Mesenchymal stem cell (in vitro differentiated cells and primary cell): ENCODE results near the gene SNTN.

Experiments
- DNase-seq: peaks from one replicate; pipeline ENCODE4 v3.0.0-alpha.2; 2013
- H2AFZ ChIP-seq: one replicate; pipeline ENCODE4 v1.6.1; 2013; ENCODE audit warnings: low read depth, mild to moderate bottlenecking, control low read depth, inconsistent platforms, low read length, moderate library complexity
- H2AK5ac ChIP-seq: 2 replicates; pipeline ENCODE4 v1.6.1; 2013; ENCODE audit warnings: low read length, moderate library complexity, mild to moderate bottlenecking, inconsistent platforms; ENCODE audit not compliant: severe bottlenecking
- H2BK120ac ChIP-seq: one replicate; pipeline ENCODE4 v1.6.1; 2013; ENCODE audit warnings: low read depth, mild to moderate bottlenecking, inconsistent platforms, low read length, moderate library complexity
- H2BK12ac ChIP-seq, 2 experiments: one replicate each; pipeline ENCODE4 v1.6.1; 2013; ENCODE audit warnings: inconsistent platforms in 2 of 2, low read length in 2 of 2, mild to moderate bottlenecking in 2 of 2, moderate library complexity in 2 of 2, control low read depth in 1 of 2
- H2BK15ac ChIP-seq: one replicate; pipeline ENCODE4 v1.6.1; 2013; ENCODE audit warnings: mild to moderate bottlenecking, low read depth, inconsistent platforms; ENCODE audit not compliant: poor library complexity, severe bottlenecking
- H2BK5ac ChIP-seq: 2 replicates; pipeline ENCODE4 v1.6.1; 2013; ENCODE audit warnings: low read depth, mild to moderate bottlenecking, low read length, control low read depth, inconsistent platforms; ENCODE audit not compliant: poor library complexity, severe bottlenecking
- H3K14ac ChIP-seq, 2 experiments: one replicate each; pipeline ENCODE4 v1.6.1; 2013; ENCODE audit warnings: inconsistent platforms in 2 of 2, low read length in 2 of 2, control low read depth in 1 of 2, mild to moderate bottlenecking in 1 of 2, moderate library complexity in 1 of 2
- H3K18ac ChIP-seq, 2 experiments: one replicate each; pipeline ENCODE4 v1.6.1; 2013; ENCODE audit warnings: inconsistent platforms in 2 of 2, low read length in 2 of 2, control low read depth in 1 of 2, low read depth in 1 of 2, mild to moderate bottlenecking in 1 of 2
- H3K23ac ChIP-seq, 2 experiments: one replicate each; pipeline ENCODE4 v1.6.1; 2013; ENCODE audit warnings: inconsistent platforms in 2 of 2, low read length in 2 of 2, mild to moderate bottlenecking in 2 of 2, moderate library complexity in 2 of 2, control low read depth in 1 of 2
- H3K27ac ChIP-seq: 2 replicates; pipeline ENCODE4 v1.5.1; 2013; ENCODE audit warnings: mild to moderate bottlenecking, moderate library complexity, low read length, control low read depth, inconsistent platforms; ENCODE audit not compliant: poor library complexity, severe bottlenecking
- H3K27me3 ChIP-seq, 2 experiments: 2 replicates each; pipeline versions ENCODE4 v1.6.1 to v1.7.0; 2013; ENCODE audit warnings: low read length in 2 of 2, mild to moderate bottlenecking in 2 of 2, moderate library complexity in 2 of 2, control low read depth in 1 of 2, inconsistent platforms in 1 of 2; ENCODE audit not compliant: control insufficient read depth in 1 of 2, insufficient read depth in 1 of 2
- H3K36me3 ChIP-seq, 2 experiments: 2 replicates each; pipeline versions ENCODE4 v1.6.1 to v1.7.0; 2013; ENCODE audit warnings: low read length in 2 of 2, control low read depth in 1 of 2, inconsistent platforms in 1 of 2, low read depth in 1 of 2, mild to moderate bottlenecking in 1 of 2; ENCODE audit not compliant: insufficient read depth in 2 of 2, control insufficient read depth in 1 of 2
- H3K4ac ChIP-seq, 2 experiments: one replicate each; pipeline ENCODE4 v1.6.1; 2013; ENCODE audit warnings: inconsistent platforms in 2 of 2, low read length in 2 of 2, mild to moderate bottlenecking in 2 of 2, moderate library complexity in 2 of 2, control low read depth in 1 of 2, low read depth in 1 of 2
- H3K4me1 ChIP-seq: 2 replicates; pipeline ENCODE4 v1.6.1; 2013; ENCODE audit warnings: low read depth, low read length, control low read depth; ENCODE audit not compliant: control insufficient read depth, insufficient read depth
- H3K4me2 ChIP-seq: 2 replicates; pipeline ENCODE4 v1.6.1; 2013; ENCODE audit warnings: low read length, mild to moderate bottlenecking, inconsistent platforms; ENCODE audit not compliant: poor library complexity, severe bottlenecking
- H3K4me3 ChIP-seq, 2 experiments: 2 replicates each; pipeline versions ENCODE4 v1.5.1 to v1.7.0; 2013; ENCODE audit warnings: low read length in 2 of 2, mild to moderate bottlenecking in 2 of 2, control low read depth in 1 of 2, low read depth in 1 of 2; ENCODE audit not compliant: insufficient read depth in 1 of 2
- H3K79me1 ChIP-seq: replicated peaks from 2 replicates; pipeline ENCODE4 v1.6.1; 2013; ENCODE audit warnings: mild to moderate bottlenecking, control low read depth, low read length, inconsistent platforms; ENCODE audit not compliant: poor library complexity, severe bottlenecking
- H3K9ac ChIP-seq: 2 replicates; pipeline ENCODE4 v1.7.0; 2013; ENCODE audit warnings: mild to moderate bottlenecking, low read length, moderate library complexity
- H3K9me3 ChIP-seq: 2 replicates; pipeline ENCODE4 v1.7.0; 2013; ENCODE audit warnings: mild to moderate bottlenecking, low read length; ENCODE audit not compliant: control insufficient read depth
- H4K8ac ChIP-seq: one replicate; pipeline ENCODE4 v1.6.1; 2013; ENCODE audit warnings: inconsistent platforms, mild to moderate bottlenecking, low read length, moderate library complexity
- H4K91ac ChIP-seq: one replicate; pipeline ENCODE4 v1.6.1; 2013; ENCODE audit warnings: mild to moderate bottlenecking, low read length, inconsistent platforms
- WGBS: methylation state at CpG from one replicate; pipeline ENCODE4 v1.1.7; 2013; ENCODE audit warnings: mixed read lengths; 5-methylcytosine and 5-hydroxymethylcytosine counted together

The SNTN gene

DNA sequence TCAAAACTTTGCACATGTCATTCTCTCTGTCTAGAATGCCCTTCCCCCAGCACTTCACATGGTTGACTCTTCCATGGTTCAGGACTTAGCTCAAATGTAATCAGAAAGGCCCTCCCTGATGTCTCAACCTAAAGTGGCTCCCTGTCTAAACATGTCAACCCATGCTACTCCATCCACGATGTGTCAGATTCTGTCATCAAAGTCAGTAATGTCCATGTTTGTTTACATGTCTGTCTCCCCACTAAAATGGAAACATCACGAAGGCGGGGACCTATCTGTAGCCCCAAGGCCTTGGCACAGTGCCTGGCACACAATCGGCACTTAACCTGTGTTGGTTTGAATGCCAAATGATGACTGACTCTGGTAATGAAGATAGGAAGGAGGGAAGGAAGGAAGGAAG is 20.8 kb upstream of the SNTN start:
- no peak for DNase-seq
- Histone ChIP-seq H2BK12ac (no peak overlapping the region), H2BK15ac (no peak overlapping the region), H3K4me1 (no peaks in the 10 kb centered on the region), H3K27me3 (peaks cover 0 to 4% of the 10 kb centered on the region in 2 experiments), H2AFZ (no peak overlapping the region), H3K9me3 (no peaks in the 10 kb centered on the region), H3K4ac (no peak overlapping the region), H3K23ac (no peak overlapping the region), H4K91ac (no peak overlapping the region), H3K79me1 (no peaks in the 10 kb centered on the region), H4K8ac (no peak overlapping the region), H3K36me3 (no peaks in the 10 kb centered on the region), H3K14ac (no peak overlapping the region), H3K18ac (no peak overlapping the region), H3K9ac (no peak overlapping the region), H3K4me3 (no peak overlapping the region), H2AK5ac (no peak overlapping the region), H2BK120ac (no peak overlapping the region), H3K27ac (no peak overlapping the region), H2BK5ac (no peak overlapping the region), H3K4me2 (no peak overlapping the region)
- WGBS: 85% methylated on average over 4 of the region's 4 CpGs

DNA sequence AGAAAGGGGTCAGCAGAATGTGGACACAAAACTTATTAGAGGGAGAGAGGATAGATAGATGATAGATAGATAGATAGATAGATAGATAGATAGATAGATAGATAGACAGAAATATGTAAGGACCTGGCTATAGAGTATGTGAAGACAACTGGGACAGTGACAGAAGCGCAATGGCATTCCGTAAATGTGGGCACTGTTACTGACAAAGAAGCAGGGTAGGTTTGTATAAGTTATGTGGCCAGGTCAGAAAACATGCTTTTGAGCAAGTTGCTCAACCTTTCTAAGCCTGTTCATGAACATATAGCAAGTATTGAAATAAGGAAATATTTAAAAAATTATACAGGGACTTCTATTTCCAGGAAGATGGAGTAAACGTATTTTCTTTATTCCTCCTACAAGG is 17.3 kb upstream of the SNTN start:
- no peak overlapping the region for H3K9ac ChIP-seq
- no peak overlapping the region for H3K4me3 ChIP-seq
- DNase-seq: no peak
- no peak overlapping the region for H2BK120ac ChIP-seq
- H3K14ac ChIP-seq: no peak overlapping the region
- no peaks in the 10 kb centered on the region for H3K4me1 ChIP-seq
- H3K79me1 ChIP-seq: no peaks in the 10 kb centered on the region
- H2BK12ac ChIP-seq: no peak overlapping the region
- no peak overlapping the region for H2BK5ac ChIP-seq
- no peak overlapping the region for H3K27ac ChIP-seq
- no peak overlapping the region for H3K23ac ChIP-seq
- no peaks in the 10 kb centered on the region for H3K36me3 ChIP-seq
- H3K4ac ChIP-seq: no peak overlapping the region
- no peak overlapping the region for H2AFZ ChIP-seq
- no peak overlapping the region for H3K4me2 ChIP-seq
- H2BK15ac ChIP-seq: no peak overlapping the region
- H3K27me3 ChIP-seq: peaks cover 0 to 4% of the 10 kb centered on the region in 2 experiments
- H3K18ac ChIP-seq: no peak overlapping the region
- H3K9me3 ChIP-seq: no peaks in the 10 kb centered on the region
- WGBS: 90% methylated on average over 2 of the region's 3 CpGs
- H4K8ac ChIP-seq: no peak overlapping the region
- no peak overlapping the region for H2AK5ac ChIP-seq
- no peak overlapping the region for H4K91ac ChIP-seq

DNA sequence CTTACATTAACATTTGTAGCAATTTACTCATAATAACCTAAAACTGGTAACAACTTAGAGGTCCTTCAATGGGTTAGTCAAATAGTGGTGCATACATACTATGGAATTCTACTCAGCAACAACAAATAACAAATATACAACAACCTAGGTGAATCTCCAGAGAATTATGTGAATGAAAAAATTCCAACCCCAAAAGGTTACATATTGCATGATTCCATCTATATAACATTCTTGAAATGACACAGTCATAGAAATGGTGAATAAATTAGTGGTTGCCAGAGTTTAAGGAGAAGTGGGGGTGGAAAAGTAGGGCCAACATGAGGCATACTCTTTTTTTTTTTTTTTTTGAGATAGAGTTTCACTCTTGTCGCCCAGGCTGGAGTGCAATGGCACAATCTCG is 12.7 kb upstream of the SNTN start:
- 94% methylated on average over 2 of the region's 2 CpGs for WGBS

DNA sequence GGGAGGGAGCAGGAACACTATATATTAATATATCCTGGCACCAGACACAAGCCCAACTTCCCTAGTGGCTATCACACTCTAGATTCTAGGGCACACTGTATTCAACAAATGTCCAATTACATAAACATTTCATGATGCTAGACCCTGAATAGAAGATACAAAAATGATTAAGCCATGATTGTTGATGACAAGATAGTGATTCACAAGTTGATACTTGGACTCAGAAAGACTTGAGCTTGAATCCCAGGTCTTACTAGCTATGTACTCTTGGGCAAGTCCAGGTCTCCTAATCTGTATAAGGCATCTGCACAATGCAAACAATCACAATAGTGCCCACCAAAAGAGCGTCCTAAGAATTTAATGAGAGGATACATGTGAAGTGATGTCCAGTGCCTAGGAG is 10.0 kb upstream of the SNTN start:
- Histone ChIP-seq H4K8ac (no peak overlapping the region), H3K4me3 (no peak overlapping the region), H3K9me3 (no peaks in the 10 kb centered on the region), H3K79me1 (no peaks in the 10 kb centered on the region), H3K9ac (no peak overlapping the region), H3K23ac (no peak overlapping the region), H2BK12ac (no peak overlapping the region), H2BK15ac (no peak overlapping the region), H2AFZ (no peak overlapping the region), H3K4me1 (no peaks in the 10 kb centered on the region), H3K27ac (no peak overlapping the region), H3K14ac (no peak overlapping the region), H2BK5ac (no peak overlapping the region), H3K18ac (no peak overlapping the region), H2BK120ac (no peak overlapping the region), H3K4ac (no peak overlapping the region), H4K91ac (no peak overlapping the region), H3K27me3 (peaks cover 0 to 8% of the 10 kb centered on the region in 2 experiments), H2AK5ac (no peak overlapping the region), H3K36me3 (no peaks in the 10 kb centered on the region), H3K4me2 (no peak overlapping the region)
- no CpG with 5 or more reads among the region's 1 CpG for WGBS
- DNase-seq: no peak

More for the DNA sequence above, 12.7 kb upstream of the SNTN start:
- H4K91ac ChIP-seq: no peak overlapping the region
- H2BK120ac ChIP-seq: no peak overlapping the region
- no peaks in the 10 kb centered on the region for H3K36me3 ChIP-seq
- no peaks in the 10 kb centered on the region for H3K9me3 ChIP-seq
- H3K4me3 ChIP-seq: no peak overlapping the region
- no peak overlapping the region for H3K18ac ChIP-seq
- H2BK12ac ChIP-seq: no peak overlapping the region
- H3K4me1 ChIP-seq: no peaks in the 10 kb centered on the region
- no peak overlapping the region for H4K8ac ChIP-seq
- H3K23ac ChIP-seq: no peak overlapping the region
- H3K4me2 ChIP-seq: no peak overlapping the region
- H3K4ac ChIP-seq: no peak overlapping the region
- H2BK15ac ChIP-seq: no peak overlapping the region
- peaks cover 0 to 8% of the 10 kb centered on the region in 2 experiments for H3K27me3 ChIP-seq
- H2BK5ac ChIP-seq: no peak overlapping the region
- H3K14ac ChIP-seq: no peak overlapping the region
- H2AFZ ChIP-seq: no peak overlapping the region
- no peaks in the 10 kb centered on the region for H3K79me1 ChIP-seq
- no peak overlapping the region for H2AK5ac ChIP-seq
- DNase-seq: no peak
- H3K9ac ChIP-seq: no peak overlapping the region
- no peak overlapping the region for H3K27ac ChIP-seq
